HG02852 (cell line): ENCODE measurements around the gene RBM4B.
A peak's percentile ranks its signal among the peaks of the same experiment; 100 is the strongest.

Source experiments
- ATAC-seq: cut with Tn5 transposase; IDR thresholded peaks from one replicate; pipeline ENCODE4 v1.9.1; 2021; ENCODE audit warnings: mild to moderate bottlenecking, moderate library complexity; ENCODE audit not compliant: unreplicated experiment

Gene RBM4B

DNA sequence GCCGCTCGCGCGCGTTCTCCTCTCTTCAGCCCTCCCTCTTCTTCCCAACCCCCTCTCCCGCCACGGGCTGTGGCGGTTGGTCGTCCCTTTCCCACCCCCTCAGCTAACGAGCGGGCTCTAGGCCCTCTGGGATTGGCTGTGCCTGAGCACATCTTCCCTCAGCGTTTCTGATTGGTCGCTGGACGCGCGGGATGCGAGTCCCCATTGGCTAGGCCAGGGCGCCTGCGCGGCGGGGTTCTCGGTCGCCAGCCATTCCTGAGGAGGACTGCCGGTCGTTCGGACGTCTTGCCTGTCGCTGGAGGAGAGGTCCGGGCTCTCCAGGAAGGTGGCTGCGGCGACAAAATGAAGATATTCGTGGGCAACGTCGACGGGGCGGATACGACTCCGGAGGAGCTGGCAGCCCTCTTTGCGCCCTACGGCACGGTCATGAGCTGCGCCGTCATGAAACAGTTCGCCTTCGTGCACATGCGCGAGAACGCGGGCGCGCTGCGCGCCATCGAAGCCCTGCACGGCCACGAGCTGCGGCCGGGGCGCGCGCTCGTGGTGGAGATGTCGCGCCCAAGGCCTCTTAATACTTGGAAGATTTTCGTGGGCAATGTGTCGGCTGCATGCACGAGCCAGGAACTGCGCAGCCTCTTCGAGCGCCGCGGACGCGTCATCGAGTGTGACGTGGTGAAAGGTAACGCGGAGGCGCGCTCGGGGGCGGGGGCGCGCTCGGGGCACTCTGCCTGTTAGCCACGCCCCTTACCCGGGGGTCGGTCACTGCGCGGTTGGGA lies 61.1 kb downstream of the RBM4B start, which contains the start of gene RBM14:
Gene RBM14 (plus strand): TSS at position 252 of the 776 bp plus-strand sequence. CDS start 91 bp downstream, at position 343.
- peak; percentile 89 for ATAC-seq
